Activated naive CD4-positive, alpha-beta T cell treated with anti-CD3 and anti-CD28 coated beads, Interleukin-2, amount 50 U/mL, for 72 hours (primary cell): ENCODE measurements around the gene RASL10A. TPM values are rescaled to one million over a fixed set of nuclear protein-coding genes. Genes with fewer than 3 reads are reported as not detected.

Experiments
- ATAC-seq, 2 donors: fragments of 150-1000 bp; cut with Tn5 transposase; 2 replicates each; pipeline ENCODE4 v1.10.0; 2021; ENCODE audit warnings: mild to moderate bottlenecking in 2 of 2, moderate library complexity in 2 of 2
- DNase-seq, 2 donors: peaks; one replicate each; pipeline ENCODE4 v3.0.0; 2021 to 2022; ENCODE audit warnings: low spot score in 2 of 2
- H3K27ac Mint-ChIP-seq, 2 donors: one replicate each; pipeline ENCODE4 v1.8.0; 2022; ENCODE audit warnings: mild to moderate bottlenecking in 2 of 2, mixed read lengths in 2 of 2
- H3K36me3 Mint-ChIP-seq, 2 donors: one replicate each; pipeline ENCODE4 v1.8.0; 2022; ENCODE audit warnings: mixed read lengths in 2 of 2
- H3K9me3 Mint-ChIP-seq, 2 donors: one replicate each; pipeline ENCODE4 v1.8.0; 2022; ENCODE audit warnings: mixed read lengths in 2 of 2
- total RNA-seq, 2 donors: library from RNA; stranded (reverse); gene quantifications; one replicate each; pipeline ENCODE4 v1.2.3, GENCODE V29; 2022

RASL10A gene
- total RNA-seq, 2 donors from 2014 or later, result 0.20 to 0.78 TPM

DNA sequence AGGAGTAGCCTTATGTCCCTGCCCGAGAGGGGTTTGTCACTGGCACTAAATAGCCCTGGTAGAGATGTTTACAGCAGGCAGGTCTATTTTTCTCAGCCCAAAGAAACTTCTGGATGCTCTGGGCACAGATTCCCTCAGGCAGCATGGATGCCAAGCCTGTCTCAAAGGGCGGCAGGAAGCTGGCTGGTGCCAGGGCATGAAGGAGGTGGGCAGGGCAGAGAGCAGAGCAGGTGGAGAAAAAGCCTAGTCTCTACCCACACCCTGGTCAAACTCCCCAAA is 13.2 kb downstream of the RASL10A start:
- DNase-seq (no peak), ATAC-seq (no peak)
- Mint-ChIP-seq H3K36me3 (peaks cover 17 to 20% of the 10 kb centered on the region in 2 donors), H3K9me3 (no peaks in the 10 kb centered on the region), H3K27ac (peak overlapping the region in 1 of 2 donors; percentile 22)

DNA sequence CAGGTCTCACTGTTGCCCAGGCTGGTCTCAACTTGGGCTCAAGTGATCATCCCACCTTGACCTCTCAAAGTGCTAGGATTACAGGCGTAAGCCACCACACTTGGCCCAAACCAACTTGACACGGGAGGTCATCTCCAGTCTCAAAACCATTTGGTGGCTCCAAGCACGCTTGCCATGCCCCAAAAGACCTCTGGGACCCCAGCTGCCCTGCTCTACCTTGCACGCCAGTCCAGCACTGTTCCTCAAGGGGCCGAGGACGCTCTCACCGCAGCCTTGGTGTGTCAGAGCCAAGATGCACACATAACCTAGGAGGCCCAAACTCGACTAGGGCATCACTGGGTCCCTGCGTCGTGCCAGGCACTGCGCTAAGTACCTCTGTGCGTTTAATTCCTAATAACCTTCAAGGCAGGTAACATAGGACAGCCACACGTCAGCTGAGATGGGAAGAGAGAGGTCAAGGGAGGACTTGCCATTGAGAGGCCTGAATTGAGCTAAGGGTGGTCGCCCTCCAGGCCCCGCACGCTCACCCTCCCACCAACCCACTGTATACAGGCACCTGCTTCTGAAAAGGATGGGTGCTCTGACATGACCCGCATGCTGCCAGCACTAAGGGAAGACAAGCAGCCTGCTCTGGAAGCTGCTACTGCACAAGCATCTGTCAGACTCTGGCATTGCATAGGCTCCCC is 13.6 kb downstream of the RASL10A start:
- peaks cover 18 to 25% of the 10 kb centered on the region in 2 donors for H3K36me3 Mint-ChIP-seq
- DNase-seq, result no peak
- peak in 1 of 2 donors; percentile 1 for ATAC-seq
- H3K9me3 Mint-ChIP-seq, result no peaks in the 10 kb centered on the region
- peak overlapping the region; percentile 35 to 55 for H3K27ac Mint-ChIP-seq

DNA sequence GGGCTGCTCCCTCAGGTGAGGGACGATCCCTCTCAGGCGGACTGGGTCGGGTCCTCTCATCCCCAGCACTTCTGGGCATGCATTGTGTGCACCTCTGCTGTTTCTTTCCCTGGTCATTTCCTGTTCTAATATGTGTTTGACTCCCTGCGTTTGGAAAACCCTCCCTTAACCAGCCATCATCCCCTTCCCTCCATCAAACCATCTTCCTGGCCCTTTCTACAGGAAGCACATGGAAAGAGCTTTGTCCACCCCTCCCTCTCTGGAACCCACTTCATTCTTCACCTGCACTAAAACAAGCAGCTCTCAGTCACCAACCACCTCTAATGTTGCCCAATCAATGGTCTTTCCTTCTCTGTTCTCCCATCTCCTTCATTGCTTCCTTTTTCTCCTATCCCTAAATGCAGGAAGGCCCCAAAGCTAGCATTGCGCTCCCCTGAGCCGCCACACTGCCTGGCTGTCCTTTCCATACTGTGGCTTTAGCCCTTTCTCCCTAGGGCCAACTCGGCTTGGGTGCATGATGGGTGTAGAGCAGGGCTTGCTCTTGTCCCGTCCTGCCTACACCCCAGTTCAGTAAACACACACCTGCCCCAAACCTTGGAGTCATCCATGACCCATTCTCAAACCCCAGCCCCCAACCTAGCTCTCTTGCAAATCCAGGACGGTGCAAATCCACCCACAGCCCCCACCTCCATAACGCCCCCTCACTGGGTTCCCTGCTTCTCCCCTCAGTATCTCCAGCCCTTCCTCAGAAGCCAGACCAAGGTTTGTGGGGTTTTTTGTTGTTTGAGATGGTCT is 14.5 kb downstream of the RASL10A start:
- ATAC-seq (no peak), DNase-seq (no peak)
- H3K36me3 Mint-ChIP-seq, result peaks cover 18 to 26% of the 10 kb centered on the region in 2 donors
- no peaks in the 10 kb centered on the region for H3K9me3 Mint-ChIP-seq
- peak overlapping the region; percentile 42 to 45 for H3K27ac Mint-ChIP-seq

DNA sequence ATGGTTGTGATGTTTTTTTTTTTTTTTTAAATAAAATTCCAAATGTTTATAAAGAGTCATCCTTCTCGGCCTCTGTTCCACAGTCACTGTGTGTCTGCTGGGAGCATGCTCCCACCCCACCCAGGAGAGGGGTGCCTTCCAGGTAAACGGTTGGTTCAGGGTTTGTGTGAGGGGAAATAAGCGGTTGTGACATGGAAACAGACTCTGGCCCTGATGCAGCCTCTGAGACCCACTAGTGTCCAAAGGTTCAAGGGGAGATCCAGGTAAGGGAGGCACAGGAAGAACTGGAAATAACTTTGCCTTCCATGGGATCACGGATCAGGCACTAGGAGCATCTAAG is 15.1 kb downstream of the RASL10A start:
- no peaks in the 10 kb centered on the region for H3K9me3 Mint-ChIP-seq
- DNase-seq (no peak), ATAC-seq (no peak)
- peak overlapping the region in 1 of 2 donors; percentile 42 for H3K27ac Mint-ChIP-seq
- H3K36me3 Mint-ChIP-seq, result peaks cover 22 to 30% of the 10 kb centered on the region in 2 donors

DNA sequence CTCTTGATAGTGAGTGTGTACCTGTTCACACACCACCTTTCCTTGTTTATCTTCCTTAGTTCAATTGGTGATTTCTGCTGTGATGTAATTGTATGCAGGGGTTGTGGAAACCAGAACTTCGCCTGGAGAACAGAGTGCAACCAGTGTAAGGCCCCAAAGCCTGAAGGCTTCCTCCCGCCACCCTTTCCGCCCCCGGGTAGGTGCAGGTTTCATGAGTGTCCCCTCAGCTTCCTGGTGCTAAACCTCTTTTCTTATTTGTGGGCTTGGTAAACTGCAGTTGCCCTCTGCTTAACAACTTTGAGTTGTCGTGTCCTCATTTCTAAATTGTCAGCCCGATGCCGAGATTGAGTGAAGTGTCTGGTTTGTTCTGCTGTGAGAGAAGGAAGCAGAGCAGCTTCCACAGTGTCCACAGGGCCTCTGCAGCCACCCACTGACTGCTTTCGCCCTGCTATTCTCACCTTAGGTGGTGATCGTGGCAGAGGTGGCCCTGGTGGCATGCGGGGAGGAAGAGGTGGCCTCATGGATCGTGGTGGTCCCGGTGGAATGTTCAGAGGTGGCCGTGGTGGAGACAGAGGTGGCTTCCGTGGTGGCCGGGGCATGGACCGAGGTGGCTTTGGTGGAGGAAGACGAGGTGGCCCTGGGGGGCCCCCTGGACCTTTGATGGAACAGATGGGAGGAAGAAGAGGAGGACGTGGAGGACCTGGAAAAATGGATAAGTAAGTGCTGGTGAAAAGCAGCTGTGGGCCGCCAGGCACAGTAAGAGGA is 16.2 kb downstream of the RASL10A start:
- Mint-ChIP-seq H3K36me3 (peaks cover 22 to 30% of the 10 kb centered on the region in 2 donors), H3K9me3 (no peaks in the 10 kb centered on the region), H3K27ac (peak overlapping the region; percentile 46 to 81)
- DNase-seq (no peak), ATAC-seq (no peak)

DNA sequence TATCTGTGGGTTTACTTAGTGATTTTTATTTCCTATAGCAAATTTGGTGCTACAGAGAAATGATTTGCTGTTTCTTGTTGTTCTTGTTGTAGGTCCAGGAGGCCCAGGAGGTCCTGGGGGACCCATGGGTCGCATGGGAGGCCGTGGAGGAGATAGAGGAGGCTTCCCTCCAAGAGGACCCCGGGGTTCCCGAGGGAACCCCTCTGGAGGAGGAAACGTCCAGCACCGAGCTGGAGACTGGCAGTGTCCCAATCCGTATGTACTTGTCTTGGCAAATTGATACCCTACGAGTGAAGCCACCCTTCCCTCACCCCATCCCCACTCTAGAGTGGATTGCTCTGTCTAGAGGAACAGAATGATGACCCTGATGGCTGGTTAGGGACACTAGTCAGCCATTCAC is 16.9 kb downstream of the RASL10A start:
- Mint-ChIP-seq H3K27ac (peak overlapping the region in 1 of 2 donors; percentile 73), H3K9me3 (no peaks in the 10 kb centered on the region), H3K36me3 (peaks cover 22 to 30% of the 10 kb centered on the region in 2 donors)
- ATAC-seq, result no peak
- no peak for DNase-seq

DNA sequence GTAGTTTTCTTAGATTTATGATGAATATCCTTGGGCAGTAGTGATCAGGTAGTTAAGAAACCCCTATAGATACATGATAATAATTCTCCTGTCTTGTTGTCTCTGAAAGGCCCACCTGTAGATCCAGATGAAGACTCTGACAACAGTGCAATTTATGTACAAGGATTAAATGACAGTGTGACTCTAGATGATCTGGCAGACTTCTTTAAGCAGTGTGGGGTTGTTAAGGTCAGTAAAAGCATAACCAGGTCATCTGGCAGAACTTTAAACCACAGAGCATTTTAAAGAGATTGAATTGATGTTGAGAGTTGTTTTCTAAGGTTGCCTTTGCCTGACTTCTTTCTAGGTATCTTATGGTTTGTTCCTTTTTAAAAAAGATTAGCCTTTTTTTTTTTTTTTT is 23.1 kb downstream of the RASL10A start:
- Mint-ChIP-seq H3K9me3 (no peaks in the 10 kb centered on the region), H3K36me3 (peaks cover 12 to 39% of the 10 kb centered on the region in 2 donors), H3K27ac (no peak overlapping the region)
- DNase-seq (no peak), ATAC-seq (no peak)

DNA sequence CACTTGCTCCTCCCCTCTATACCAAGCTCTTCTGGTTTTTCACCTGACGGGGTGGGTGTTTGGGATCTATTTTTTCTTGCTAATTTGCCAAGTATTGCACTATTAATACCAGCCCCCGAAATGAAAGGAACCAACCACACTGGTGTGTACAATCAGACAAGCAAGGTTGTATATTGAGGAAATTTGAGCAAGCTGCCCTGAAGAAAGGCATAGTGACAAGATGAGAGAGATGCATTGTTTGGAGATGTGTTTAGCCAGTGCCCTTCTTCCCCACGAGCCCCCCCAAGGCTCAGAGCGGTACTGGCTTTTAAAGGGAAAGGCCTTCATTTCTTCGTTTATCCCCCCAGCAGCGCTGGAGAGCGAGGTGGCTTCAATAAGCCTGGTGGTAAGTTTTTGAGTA is 24.3 kb downstream of the RASL10A start:
- peaks cover 10 to 40% of the 10 kb centered on the region in 2 donors for H3K36me3 Mint-ChIP-seq
- no peak overlapping the region for H3K27ac Mint-ChIP-seq
- ATAC-seq, result no peak
- H3K9me3 Mint-ChIP-seq, result no peaks in the 10 kb centered on the region
- DNase-seq, result no peak

DNA sequence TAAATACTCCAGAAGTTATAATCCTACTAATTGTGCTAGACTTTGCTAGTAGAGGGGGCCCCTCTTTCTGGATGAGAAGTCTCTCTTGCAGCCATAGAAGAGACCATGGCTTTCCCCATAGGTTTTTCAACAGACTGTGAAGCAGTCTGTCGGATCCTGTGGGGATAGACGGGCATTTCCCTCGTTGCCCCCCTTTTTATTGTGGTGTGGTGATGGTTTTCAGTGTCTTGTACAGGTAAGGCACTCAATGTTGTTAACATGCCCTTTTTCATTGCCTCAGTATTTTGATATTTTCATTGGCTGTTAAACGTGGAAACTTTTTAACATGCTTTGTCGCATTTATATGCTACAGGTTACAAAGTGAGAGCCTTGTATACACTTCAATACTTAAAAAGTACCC is 25.4 kb downstream of the RASL10A start:
- DNase-seq, result no peak
- H3K36me3 Mint-ChIP-seq, result peaks cover 6 to 40% of the 10 kb centered on the region in 2 donors
- no peak overlapping the region for H3K27ac Mint-ChIP-seq
- no peak for ATAC-seq
- no peaks in the 10 kb centered on the region for H3K9me3 Mint-ChIP-seq

DNA sequence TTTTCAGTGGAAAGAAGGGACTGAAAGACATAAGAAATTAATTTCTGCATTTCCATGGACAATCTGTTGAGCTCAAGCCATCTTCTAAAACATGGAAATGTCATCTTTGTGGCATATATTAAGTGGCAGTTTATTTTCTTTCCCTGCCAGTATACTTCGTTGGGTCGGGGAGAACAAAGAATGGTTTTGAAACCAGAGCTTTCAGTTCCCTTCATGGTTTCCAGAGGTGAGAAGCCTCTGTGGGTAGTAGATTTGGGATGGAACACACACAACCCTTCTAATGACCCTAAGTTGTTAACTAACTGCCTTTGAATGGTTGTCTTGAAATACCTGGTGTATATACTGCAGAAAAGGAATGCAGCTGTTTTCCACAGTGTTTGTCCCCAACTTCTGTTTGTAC is 26.7 kb downstream of the RASL10A start:
- Mint-ChIP-seq H3K9me3 (no peaks in the 10 kb centered on the region), H3K27ac (peak overlapping the region in 1 of 2 donors; percentile 65), H3K36me3 (peaks cover 6 to 48% of the 10 kb centered on the region in 2 donors)
- DNase-seq, result no peak
- ATAC-seq, result no peak

DNA sequence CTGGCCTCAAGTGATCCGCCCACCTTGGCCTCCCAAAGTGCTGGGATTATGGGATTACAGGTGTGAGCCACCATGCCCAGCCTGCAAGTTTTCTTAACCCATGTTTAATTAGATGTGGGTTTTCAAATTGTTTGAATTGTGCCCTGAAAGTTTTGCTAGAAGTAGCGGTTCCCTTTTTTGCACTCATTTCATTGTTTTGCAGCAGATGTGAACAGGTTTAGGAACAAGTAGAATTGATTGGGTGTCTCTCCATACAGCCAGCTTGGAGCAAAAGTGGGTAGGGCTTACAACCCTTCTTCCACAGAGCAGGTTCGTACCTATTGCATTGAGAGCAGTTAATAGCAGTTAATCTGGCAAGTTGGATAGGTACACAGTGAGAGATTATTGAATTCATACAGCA is 31.3 kb downstream of the RASL10A start:
- H3K27ac Mint-ChIP-seq, result peak overlapping the region in 1 of 2 donors; percentile 50
- peaks cover 6 to 47% of the 10 kb centered on the region in 2 donors for H3K36me3 Mint-ChIP-seq
- ATAC-seq (no peak), DNase-seq (no peak)
- H3K9me3 Mint-ChIP-seq, result no peaks in the 10 kb centered on the region

DNA sequence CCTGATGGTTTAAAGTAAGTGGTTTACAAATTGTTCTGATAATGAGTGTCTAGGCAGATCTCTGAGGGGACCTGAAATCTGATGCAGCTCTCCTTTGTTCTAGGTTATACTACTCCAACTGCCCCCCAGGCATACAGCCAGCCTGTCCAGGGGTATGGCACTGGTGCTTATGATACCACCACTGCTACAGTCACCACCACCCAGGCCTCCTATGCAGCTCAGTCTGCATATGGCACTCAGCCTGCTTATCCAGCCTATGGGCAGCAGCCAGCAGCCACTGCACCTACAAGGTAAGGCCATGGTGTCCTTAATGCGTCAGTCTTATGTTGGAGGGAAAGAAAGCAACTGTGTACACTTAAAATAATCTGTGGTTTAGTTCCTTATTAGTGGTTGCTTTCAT is 37.6 kb downstream of the RASL10A start:
- ATAC-seq, result no peak
- peak overlapping the region in 1 of 2 donors; percentile 44 for H3K27ac Mint-ChIP-seq
- no peak for DNase-seq
- no peaks in the 10 kb centered on the region for H3K9me3 Mint-ChIP-seq
- H3K36me3 Mint-ChIP-seq, result peaks cover 34 to 75% of the 10 kb centered on the region in 2 donors

DNA sequence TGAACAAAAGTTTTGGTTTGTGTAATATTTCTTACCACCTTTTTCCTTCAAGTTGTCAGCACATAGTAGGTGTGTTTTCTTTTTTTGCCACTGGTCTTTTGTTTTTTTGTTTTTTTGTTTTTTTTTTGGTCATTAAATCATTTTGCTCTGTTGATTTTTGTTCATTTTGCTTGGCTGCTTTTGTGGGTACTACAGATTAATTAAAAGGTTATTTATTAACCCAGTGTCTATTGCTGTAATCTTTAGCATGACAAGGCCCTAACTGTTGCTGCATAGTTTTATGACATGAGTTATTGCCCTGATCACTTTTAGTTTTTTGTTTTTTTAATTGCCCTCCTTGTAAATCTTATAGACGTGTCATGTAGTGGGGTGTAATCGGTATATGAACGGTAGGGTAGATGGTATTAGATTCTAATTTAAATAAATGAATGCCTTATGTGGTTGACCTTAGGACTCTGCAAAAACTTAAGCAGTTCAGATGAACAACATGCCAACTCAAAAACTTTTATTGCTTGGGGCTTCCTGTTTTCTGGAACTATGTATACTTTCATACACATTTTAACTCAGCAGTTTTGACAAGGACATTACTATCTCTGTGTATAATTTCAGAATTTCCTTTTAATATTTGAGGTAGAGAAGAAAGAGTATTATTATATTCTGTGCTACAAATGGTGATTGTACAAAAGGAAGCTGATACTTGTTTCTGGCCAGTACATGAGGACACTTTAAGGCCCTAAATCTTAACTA is 39.5 kb downstream of the RASL10A start:
- H3K27ac Mint-ChIP-seq, result peak overlapping the region in 1 of 2 donors; percentile 79
- no peak for ATAC-seq
- DNase-seq, result no peak
- peaks cover 44 to 88% of the 10 kb centered on the region in 2 donors for H3K36me3 Mint-ChIP-seq
- H3K9me3 Mint-ChIP-seq, result no peaks in the 10 kb centered on the region

DNA sequence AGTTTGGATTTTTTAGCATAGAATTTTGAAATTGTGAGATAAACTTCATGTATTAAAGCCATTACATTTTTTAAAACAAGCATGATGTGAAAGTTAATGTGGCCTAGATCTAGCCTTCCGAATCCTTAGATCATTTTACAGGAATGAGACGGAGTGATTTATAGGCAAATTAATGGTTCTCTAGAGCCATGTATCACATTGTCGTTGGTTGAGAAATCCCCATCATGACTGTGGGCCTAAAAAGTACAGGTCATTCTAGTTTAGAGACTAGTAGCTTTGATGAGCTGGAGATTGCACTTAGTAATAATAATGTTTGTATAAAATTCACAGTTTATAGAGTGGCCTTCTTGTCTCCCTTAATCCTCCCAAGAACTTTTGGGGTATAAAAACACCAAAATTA is 40.3 kb downstream of the RASL10A start:
- peak overlapping the region in 1 of 2 donors; percentile 39 for H3K27ac Mint-ChIP-seq
- peaks cover 49 to 90% of the 10 kb centered on the region in 2 donors for H3K36me3 Mint-ChIP-seq
- H3K9me3 Mint-ChIP-seq, result no peaks in the 10 kb centered on the region
- ATAC-seq (no peak), DNase-seq (no peak)

DNA sequence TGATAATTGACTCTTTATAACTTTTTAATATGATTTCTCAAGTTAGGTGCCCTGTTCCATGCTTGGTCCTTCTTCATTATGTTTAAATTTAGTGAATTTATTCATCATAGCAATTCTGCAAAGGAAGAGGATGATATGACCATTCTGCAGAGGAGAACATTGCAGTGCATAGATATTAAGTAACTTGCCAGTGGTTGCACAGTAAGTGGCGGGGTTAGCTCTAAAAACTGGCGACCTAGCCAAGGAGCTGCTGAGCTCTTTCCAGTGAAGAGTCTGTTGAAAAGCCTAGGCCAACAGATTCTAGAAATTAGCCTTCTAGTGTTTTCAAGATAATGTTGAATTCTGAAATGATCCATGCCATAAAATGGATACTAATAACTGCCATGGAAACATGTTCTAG is 42.9 kb downstream of the RASL10A start:
- Mint-ChIP-seq H3K36me3 (peaks cover 51 to 94% of the 10 kb centered on the region in 2 donors), H3K9me3 (no peaks in the 10 kb centered on the region), H3K27ac (no peak overlapping the region)
- DNase-seq (no peak), ATAC-seq (no peak)

DNA sequence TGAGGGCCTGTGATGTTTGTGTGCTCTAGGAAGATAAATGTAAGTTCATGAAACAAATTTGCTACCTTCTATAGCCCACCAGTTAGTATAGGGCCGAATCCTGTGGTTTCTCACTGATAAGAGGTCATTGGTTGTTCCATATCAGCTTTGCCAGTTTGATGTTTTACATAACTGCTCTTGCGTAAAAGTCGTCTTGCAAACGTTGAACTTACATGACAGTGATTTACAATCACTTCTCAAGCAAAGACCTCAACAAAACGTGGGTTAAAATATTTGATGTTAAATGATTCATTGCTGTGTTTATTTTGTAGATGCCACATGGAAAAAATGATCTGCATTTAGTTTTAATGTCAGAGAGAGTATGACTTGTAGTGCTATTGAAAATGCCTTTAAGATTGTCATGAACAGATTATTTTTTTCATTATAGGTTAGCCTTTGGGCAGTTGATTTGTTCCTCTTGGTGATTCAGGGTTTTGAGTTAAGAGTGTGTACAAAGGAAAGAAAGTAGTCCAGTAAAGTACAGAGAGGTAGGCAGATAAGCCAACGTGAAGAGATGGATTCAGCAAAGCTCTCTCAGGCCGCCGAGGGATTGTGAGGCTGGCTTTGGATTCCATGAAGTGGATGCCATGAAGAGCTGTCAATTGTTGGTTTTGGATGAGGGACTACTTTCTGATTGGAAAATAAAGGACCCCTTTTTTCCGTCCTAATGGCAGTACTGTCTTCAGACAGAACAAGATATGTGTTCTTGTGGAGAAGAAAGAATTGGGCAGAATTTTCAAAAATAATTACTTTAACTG is 44.8 kb downstream of the RASL10A start:
- no peak for ATAC-seq

More for the DNA sequence above, 44.8 kb downstream of the RASL10A start:
- Mint-ChIP-seq H3K27ac (peak overlapping the region; percentile 99), H3K36me3 (peaks cover 56 to 91% of the 10 kb centered on the region in 2 donors), H3K9me3 (no peaks in the 10 kb centered on the region)
- DNase-seq, result no peak
